ENCODE measurements around the gene NAXE.

DNA sequence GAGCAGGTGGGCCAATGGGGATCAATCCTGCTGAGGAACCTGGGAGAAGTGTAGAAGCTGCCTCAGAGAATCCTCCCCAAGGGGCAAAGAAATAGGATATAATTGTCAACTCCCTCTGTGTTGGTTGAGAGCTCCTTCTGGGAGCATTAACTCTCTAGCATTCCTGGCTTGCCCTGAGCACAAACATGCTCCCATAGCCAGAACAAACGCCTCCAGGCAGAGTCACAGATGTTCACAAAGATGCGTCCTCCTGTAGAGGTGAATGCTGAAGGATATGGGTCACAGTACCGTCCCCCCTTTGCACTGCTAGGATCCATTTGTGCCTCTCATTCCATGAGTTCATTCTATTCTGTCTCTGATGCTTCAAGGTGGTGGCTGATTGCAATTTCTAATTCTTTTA, 40.8 kb downstream of the NAXE start:
- TF ChIP-seq, protein P1, sequence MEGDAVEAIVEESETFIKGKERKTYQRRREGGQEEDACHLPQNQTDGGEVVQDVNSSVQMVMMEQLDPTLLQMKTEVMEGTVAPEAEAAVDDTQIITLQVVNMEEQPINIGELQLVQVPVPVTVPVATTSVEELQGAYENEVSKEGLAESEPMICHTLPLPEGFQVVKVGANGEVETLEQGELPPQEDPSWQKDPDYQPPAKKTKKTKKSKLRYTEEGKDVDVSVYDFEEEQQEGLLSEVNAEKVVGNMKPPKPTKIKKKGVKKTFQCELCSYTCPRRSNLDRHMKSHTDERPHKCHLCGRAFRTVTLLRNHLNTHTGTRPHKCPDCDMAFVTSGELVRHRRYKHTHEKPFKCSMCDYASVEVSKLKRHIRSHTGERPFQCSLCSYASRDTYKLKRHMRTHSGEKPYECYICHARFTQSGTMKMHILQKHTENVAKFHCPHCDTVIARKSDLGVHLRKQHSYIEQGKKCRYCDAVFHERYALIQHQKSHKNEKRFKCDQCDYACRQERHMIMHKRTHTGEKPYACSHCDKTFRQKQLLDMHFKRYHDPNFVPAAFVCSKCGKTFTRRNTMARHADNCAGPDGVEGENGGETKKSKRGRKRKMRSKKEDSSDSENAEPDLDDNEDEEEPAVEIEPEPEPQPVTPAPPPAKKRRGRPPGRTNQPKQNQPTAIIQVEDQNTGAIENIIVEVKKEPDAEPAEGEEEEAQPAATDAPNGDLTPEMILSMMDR (IDR thresholded peaks at IDR 0.05; ENCODE audit: low read length): no peak
- TF ChIP-seq EZH2phosphoT487 (IDR thresholded peaks at IDR 0.05; ENCODE audit: low read length): no peak
- no peak for TF ChIP-seq EZH2 (optimal IDR thresholded peaks at IDR 0.05; ENCODE audit: low read depth, low read length)

All from MM.1S (cell line).